Muscle of back (tissue), 10 donors: ENCODE data around the gene HRNR. TPM values are rescaled to one million over a fixed set of nuclear protein-coding genes. Genes with fewer than 3 reads are reported as not detected.

Source experiments
- polyA plus RNA-seq, 10 donors: library from polyadenylated mRNA; unstranded; fragments of 120-200 nt; gene quantifications; one replicate each; pipeline ENCODE4 v1.2.1, GENCODE V29; 2013; ENCODE audit not compliant: insufficient read length in 10 of 10

HRNR gene
- polyA plus RNA-seq, 10 donors, result 0.04 to 0.66 (median 0.24) TPM

Other genes starting within 250 kb of the HRNR start
- 100 to 1,000 TPM; 195 to 408 (median 272) TPM for gene S100A10, start 230.3 kb downstream of the HRNR start, polyA plus RNA-seq
- 100 to 1,000 TPM; 144 to 317 (median 205) TPM for gene S100A11, start 187.2 kb downstream of the HRNR start, polyA plus RNA-seq
- not detected for gene TCHHL1, start 135.1 kb downstream of the HRNR start, polyA plus RNA-seq
- under 1 TPM in 8 of 10 donors, not detected in 2; 0.03 to 0.11 (median 0.04) TPM for gene TCHH, start 108.7 kb downstream of the HRNR start, polyA plus RNA-seq
- gene RPTN, start 65.0 kb downstream of the HRNR start, polyA plus RNA-seq, result not detected
- 1 to 10 TPM in 1 of 10 donors, under 1 TPM in 9; 0.12 to 1.3 (median 0.38) TPM for gene FLG, start 101.0 kb upstream of the HRNR start, polyA plus RNA-seq
- under 1 TPM in 9 of 10 donors, not detected in 1; 0.01 to 0.08 (median 0.04) TPM for gene FLG2, start 135.8 kb upstream of the HRNR start, polyA plus RNA-seq
- under 1 TPM in 1 of 10 donors, not detected in 9; 0.24 TPM for gene CRNN, start 190.1 kb upstream of the HRNR start, polyA plus RNA-seq